NB4 (cell line): ENCODE data around the gene PRR15L.

Source experiments
- POLR2A ChIP-seq: IDR thresholded peaks from 2 replicates; pipeline ENCODE4 v1.6.1; 2011; ENCODE audit warnings: mild to moderate bottlenecking; ENCODE audit not compliant: insufficient read length; ENCODE audit errors: extremely low read depth
- TF ChIP-seq, protein P1 (sequence below): IDR thresholded peaks from one replicate; pipeline ENCODE4 v1.5.1; 2012; ENCODE audit warnings: low read depth, low read length
- TF ChIP-seq, protein P2 (sequence below): IDR thresholded peaks from 2 replicates; pipeline ENCODE4 v1.6.1; 2011; ENCODE audit warnings: low read depth, low read length

DNA sequence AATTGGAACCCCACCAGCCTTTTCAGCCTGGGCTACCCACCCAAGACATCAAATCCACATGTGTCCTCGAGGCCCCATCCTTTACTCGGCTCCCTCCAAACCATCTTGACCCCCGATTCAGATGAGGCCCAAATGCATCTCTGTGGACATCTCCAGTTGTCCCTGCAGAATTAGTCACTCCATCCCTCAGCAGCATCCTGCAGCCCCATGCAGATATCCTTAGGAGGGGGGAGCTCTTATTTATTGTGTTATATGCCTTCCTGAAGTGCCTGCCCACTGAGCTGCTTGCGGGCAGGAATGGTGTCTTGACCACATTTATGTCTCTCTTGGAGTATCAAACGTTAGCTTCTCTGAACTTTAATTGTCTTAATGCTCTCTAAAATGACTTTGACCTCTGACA lies 28.8 kb upstream of the PRR15L start:
- TF ChIP-seq, protein P1, sequence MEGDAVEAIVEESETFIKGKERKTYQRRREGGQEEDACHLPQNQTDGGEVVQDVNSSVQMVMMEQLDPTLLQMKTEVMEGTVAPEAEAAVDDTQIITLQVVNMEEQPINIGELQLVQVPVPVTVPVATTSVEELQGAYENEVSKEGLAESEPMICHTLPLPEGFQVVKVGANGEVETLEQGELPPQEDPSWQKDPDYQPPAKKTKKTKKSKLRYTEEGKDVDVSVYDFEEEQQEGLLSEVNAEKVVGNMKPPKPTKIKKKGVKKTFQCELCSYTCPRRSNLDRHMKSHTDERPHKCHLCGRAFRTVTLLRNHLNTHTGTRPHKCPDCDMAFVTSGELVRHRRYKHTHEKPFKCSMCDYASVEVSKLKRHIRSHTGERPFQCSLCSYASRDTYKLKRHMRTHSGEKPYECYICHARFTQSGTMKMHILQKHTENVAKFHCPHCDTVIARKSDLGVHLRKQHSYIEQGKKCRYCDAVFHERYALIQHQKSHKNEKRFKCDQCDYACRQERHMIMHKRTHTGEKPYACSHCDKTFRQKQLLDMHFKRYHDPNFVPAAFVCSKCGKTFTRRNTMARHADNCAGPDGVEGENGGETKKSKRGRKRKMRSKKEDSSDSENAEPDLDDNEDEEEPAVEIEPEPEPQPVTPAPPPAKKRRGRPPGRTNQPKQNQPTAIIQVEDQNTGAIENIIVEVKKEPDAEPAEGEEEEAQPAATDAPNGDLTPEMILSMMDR: no peak
- no peak for TF ChIP-seq POLR2A
- TF ChIP-seq, protein P2, sequence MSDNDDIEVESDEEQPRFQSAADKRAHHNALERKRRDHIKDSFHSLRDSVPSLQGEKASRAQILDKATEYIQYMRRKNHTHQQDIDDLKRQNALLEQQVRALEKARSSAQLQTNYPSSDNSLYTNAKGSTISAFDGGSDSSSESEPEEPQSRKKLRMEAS: no peak
